Brain microvascular endothelial cell (primary cell): ENCODE measurements around the gene GRM7.

ENCODE experiments used
- DNase-seq: peaks from one replicate; pipeline ENCODE4 v3.0.0-alpha.2; 2020
- H3K27ac ChIP-seq: fragments of 250-450 bp; sonication (Bioruptor Pico); 2 replicates; pipeline ENCODE4 v1.5.1; 2020; ENCODE audit warnings: mild to moderate bottlenecking, moderate library complexity
- H3K27me3 ChIP-seq: fragments of 250-450 bp; sonication (Bioruptor Pico); replicated peaks from 2 replicates; pipeline ENCODE4 v1.5.1; 2020; ENCODE audit warnings: mild to moderate bottlenecking
- H3K36me3 ChIP-seq: fragments of 250-450 bp; sonication (Bioruptor Pico); replicated peaks from 2 replicates; pipeline ENCODE4 v1.5.1; 2020; ENCODE audit warnings: mild to moderate bottlenecking
- H3K4me3 ChIP-seq: 2 replicates; pipeline ENCODE4 v1.5.1; 2011; ENCODE audit warnings: low read depth, mild to moderate bottlenecking, control low read depth, low read length, moderate library complexity
- in situ Hi-C: cut with HindIII; loops from 2 replicates; pipeline ENCODE4 v1.10.0; 2017; ENCODE audit warnings: low sequenced_read_pairs, low pct_ligation_motif_present
- TF ChIP-seq, protein P1 (sequence below): IDR thresholded peaks from 2 replicates; pipeline ENCODE4 v1.5.1; 2011; ENCODE audit warnings: low read depth, mild to moderate bottlenecking, moderate library complexity, low read length, control low read depth, inconsistent platforms; ENCODE audit errors: missing control alignments

The GRM7 gene

DNA sequence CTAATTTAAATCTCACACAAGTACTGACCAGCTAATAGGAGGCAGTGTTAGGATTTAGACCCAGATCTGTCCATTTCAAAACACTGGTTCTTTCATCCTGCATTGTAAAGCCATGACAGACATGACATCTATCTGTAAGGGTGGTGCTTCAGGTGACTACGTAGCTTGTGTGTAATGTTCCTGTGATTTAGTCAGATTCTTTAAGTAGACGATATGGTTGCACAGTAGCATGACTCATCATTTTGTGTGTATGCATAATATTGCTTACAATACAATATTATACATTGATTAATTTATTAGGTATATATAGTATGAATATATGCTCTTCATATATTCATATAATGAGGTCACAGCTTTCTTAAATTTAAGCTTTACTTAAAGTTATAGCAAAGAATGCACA, 628.5 kb downstream of the GRM7 start:
- Histone ChIP-seq H3K36me3 (no peaks in the 10 kb centered on the region), H3K4me3 (no peak overlapping the region), H3K27ac (no peak overlapping the region), H3K27me3 (no peaks in the 10 kb centered on the region)
- TF ChIP-seq, protein P1, sequence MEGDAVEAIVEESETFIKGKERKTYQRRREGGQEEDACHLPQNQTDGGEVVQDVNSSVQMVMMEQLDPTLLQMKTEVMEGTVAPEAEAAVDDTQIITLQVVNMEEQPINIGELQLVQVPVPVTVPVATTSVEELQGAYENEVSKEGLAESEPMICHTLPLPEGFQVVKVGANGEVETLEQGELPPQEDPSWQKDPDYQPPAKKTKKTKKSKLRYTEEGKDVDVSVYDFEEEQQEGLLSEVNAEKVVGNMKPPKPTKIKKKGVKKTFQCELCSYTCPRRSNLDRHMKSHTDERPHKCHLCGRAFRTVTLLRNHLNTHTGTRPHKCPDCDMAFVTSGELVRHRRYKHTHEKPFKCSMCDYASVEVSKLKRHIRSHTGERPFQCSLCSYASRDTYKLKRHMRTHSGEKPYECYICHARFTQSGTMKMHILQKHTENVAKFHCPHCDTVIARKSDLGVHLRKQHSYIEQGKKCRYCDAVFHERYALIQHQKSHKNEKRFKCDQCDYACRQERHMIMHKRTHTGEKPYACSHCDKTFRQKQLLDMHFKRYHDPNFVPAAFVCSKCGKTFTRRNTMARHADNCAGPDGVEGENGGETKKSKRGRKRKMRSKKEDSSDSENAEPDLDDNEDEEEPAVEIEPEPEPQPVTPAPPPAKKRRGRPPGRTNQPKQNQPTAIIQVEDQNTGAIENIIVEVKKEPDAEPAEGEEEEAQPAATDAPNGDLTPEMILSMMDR = no peak
- DNase-seq = no peak
- in situ Hi-C loops = no loop called here

DNA sequence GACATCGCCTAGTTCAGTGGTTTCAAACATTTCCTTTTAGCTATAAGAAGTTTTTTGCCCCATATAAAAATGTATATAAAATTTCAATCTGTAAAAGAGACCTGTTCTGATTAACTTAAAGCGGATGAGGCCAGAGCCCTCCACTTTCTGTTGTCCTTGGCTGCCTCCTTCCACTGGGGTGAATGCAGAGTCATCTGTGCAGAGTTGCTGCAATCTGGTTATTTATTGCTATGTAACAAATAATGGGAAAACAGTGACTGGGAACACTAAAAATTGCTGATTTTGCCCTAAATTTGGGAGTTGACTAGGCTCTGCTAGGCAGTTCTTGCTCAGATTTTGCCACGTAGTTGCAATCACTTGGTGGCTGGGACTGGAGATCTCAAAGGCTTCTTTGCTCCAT, 637.8 kb downstream of the GRM7 start:
- no peak for DNase-seq
- no peaks in the 10 kb centered on the region for H3K27me3 ChIP-seq
- H3K27ac ChIP-seq = no peak overlapping the region
- no peaks in the 10 kb centered on the region for H3K36me3 ChIP-seq
- H3K4me3 ChIP-seq = no peak overlapping the region
- TF ChIP-seq, protein P1 = no peak
- in situ Hi-C loops = no loop called here

DNA sequence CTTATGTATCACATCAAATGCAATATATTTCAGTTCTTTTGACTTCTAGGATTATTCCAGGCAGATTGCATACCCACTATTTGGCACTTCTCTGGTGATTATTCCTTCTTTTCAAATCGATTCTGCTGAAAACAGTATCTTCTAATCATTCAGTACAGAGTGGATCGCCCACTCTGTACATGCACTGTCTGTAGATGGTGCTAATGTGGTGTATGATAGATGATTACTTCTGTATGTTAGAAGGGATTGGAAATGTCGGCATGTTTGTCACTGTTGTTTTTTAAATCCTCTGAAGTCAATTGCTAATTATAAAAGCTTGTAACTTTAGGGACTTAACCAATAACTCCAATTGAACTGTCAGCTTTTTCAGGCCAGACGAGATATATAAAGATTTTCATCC, 642.5 kb downstream of the GRM7 start:
- TF ChIP-seq, protein P1 = no peak
- no peaks in the 10 kb centered on the region for H3K27me3 ChIP-seq
- in situ Hi-C loops = no loop called here
- H3K4me3 ChIP-seq = no peak overlapping the region
- DNase-seq = no peak
- no peak overlapping the region for H3K27ac ChIP-seq
- H3K36me3 ChIP-seq = no peaks in the 10 kb centered on the region

DNA sequence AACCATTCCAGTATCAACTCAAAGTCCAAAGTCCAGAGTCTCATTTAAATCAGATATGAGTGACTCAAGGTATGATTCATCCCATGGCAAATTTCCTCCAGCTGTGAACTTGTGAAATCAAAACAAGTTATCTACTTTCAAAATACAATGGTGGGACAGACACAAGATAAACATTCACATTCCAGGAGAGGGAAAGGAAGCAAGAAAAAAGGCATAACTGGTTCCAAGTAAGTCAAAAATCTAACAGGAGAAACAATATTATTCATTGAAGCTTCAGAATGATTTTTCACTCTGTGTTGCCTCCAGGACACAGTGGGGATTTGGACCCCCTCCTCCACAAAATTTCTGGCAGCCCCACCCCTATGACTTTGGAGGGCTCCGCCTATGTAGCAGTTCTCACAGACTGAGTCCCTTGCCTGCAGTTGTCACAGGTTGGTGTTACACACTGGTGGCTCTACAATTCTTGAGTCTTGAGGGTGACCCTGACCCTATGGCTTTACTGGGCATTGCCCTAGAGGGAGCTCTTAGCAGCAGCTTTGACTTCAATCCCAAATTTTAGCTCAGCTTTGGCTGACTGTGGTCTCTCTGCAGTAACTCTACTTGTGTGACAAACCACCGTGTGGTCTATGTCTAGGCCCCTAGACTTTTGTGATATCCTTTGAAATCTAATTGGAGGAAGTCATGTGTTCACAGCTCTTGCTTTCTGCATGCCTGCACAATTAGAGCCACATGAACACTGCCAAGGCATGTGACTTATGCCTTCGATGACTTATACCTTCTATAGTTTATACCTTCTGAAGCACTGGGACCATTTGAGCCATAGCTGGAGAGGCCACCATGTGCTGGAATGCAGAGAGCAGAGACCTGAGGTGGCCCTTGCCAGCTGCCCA, 644.2 kb downstream of the GRM7 start:
- peak overlapping the region; percentile 31 for H3K27ac ChIP-seq
- TF ChIP-seq, protein P1 = peak; percentile 15
- in situ Hi-C loops = no loop called here
- no peaks in the 10 kb centered on the region for H3K36me3 ChIP-seq
- no peaks in the 10 kb centered on the region for H3K27me3 ChIP-seq
- no peak overlapping the region for H3K4me3 ChIP-seq
- DNase-seq = peak; percentile 68

DNA sequence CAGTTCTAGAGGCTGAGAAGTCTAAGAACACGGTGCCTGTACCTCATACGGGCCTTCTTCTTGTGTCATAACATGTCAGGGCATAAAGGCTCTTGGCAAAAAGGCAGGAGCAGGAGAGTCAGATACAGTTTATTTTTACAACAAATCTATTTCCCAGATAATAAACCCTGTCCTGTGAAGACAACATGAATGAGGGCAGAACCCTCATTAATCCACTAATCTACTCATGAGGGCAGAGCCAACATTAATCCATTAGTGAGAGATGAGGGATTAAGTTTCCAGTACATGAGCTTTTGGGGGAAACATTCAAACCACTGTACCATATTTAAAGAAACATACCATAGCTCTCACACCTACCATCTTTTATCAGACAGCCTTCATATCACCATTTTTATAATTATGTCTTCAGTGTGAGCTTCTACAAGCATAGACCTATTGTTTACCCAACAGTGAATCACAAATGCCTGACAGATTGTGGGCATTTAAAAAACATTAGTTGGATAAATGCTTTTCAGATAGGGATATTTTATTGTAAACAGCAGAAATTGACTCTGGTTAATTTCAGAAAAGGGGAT, 645.8 kb downstream of the GRM7 start:
- Histone ChIP-seq H3K27ac (no peak overlapping the region), H3K27me3 (no peaks in the 10 kb centered on the region), H3K4me3 (no peak overlapping the region), H3K36me3 (no peaks in the 10 kb centered on the region)
- TF ChIP-seq, protein P1 = no peak
- in situ Hi-C loops = no loop called here
- DNase-seq = no peak

DNA sequence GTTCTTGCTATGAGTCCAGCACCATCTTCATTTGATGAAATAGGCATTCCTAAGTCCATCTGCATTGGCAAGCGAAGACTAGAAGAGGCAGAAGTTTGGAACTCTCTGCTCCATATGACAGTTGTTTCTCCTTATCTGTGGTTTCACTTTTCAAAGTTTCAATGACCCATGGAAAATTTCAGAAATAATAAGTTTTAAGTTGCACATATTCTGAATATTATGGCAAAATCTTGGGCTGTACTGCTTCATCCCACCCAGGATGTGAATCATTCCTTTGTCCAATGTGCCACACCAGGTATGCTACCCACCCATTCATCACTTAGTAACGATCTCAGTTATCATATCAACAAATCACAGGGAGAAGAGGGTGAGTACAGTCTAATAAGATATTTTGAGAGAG, 647.9 kb downstream of the GRM7 start:
- no peaks in the 10 kb centered on the region for H3K27me3 ChIP-seq
- TF ChIP-seq, protein P1 = no peak
- peak; percentile 0 for DNase-seq
- no peak overlapping the region for H3K27ac ChIP-seq
- H3K36me3 ChIP-seq = no peaks in the 10 kb centered on the region
- H3K4me3 ChIP-seq = no peak overlapping the region
- in situ Hi-C loops = no loop called here
